T-helper 9 cell (primary cell): ENCODE data around the gene PRDM9.
"Not testable (repeated sequence)": the region's sequence is repeated elsewhere in the genome, so short reads cannot be mapped to it uniquely, and the experiment has no call there.

Source experiments
- DNase-seq: peaks from one replicate; pipeline ENCODE4 v3.0.0-alpha.2; 2020
- total RNA-seq, 2 donors: gene quantifications; one replicate each; lab custom pipeline; 2026; lab: John Stamatoyannopoulos, UW

Gene PRDM9
- total RNA-seq = 0 reads per million in 2 donors

- DNase-seq = no peak
Observed at GRCh38 chr5:23507278-23507685, at the start of gene PRDM9. PRDM9 (plus strand) TSS chr5:23507609; CDS start chr5:23509034, 1,425 bp downstream.

GRCh38 chr5:23457780-23458179 lies 49.6 kb upstream of the PRDM9 start:
- no peak for DNase-seq

- no peak for DNase-seq
Observed at GRCh38 chr5:23459214-23459613, 48.2 kb upstream of the PRDM9 start.

GRCh38 chr5:23461576-23461975 lies 45.8 kb upstream of the PRDM9 start:
- no peak for DNase-seq

GRCh38 chr5:23466401-23466912 lies 41.0 kb upstream of the PRDM9 start:
- DNase-seq = no peak

- no peak for DNase-seq
Observed at GRCh38 chr5:23468658-23469057, 38.8 kb upstream of the PRDM9 start.

GRCh38 chr5:23473915-23474314 lies 33.5 kb upstream of the PRDM9 start:
- no peak for DNase-seq

- DNase-seq = no peak
Observed at GRCh38 chr5:23474315-23474714, 33.1 kb upstream of the PRDM9 start.

- no peak for DNase-seq
Observed at GRCh38 chr5:23476580-23476979, 30.8 kb upstream of the PRDM9 start.

- no peak for DNase-seq
Observed at GRCh38 chr5:23482642-23483041, 24.8 kb upstream of the PRDM9 start.

GRCh38 chr5:23483090-23483489 lies 24.3 kb upstream of the PRDM9 start:
- DNase-seq = no peak

GRCh38 chr5:23484096-23484495 lies 23.3 kb upstream of the PRDM9 start:
- DNase-seq = no peak

GRCh38 chr5:23486227-23486626 lies 21.2 kb upstream of the PRDM9 start:
- not testable (repeated sequence) for DNase-seq

- no peak for DNase-seq
Observed at GRCh38 chr5:23490993-23491392, 16.4 kb upstream of the PRDM9 start.

GRCh38 chr5:23494558-23494957 lies 12.9 kb upstream of the PRDM9 start:
- no peak for DNase-seq

GRCh38 chr5:23496576-23496975 lies 10.8 kb upstream of the PRDM9 start:
- no peak for DNase-seq

- no peak for DNase-seq
Observed at GRCh38 chr5:23506329-23507236, 826 bp upstream of the PRDM9 start.

- not testable (repeated sequence) for DNase-seq
Observed at GRCh38 chr5:23510434-23510833, 3.0 kb downstream of the PRDM9 start.

- no peak for DNase-seq
Observed at GRCh38 chr5:23522553-23522952, 15.1 kb downstream of the PRDM9 start.

GRCh38 chr5:23523031-23523430 lies 15.6 kb downstream of the PRDM9 start:
- DNase-seq = no peak

- DNase-seq = no peak
Observed at GRCh38 chr5:23523998-23524397, 16.6 kb downstream of the PRDM9 start.

- DNase-seq = no peak
Observed at GRCh38 chr5:23525751-23526150, 18.3 kb downstream of the PRDM9 start.

GRCh38 chr5:23526616-23527015 lies 19.2 kb downstream of the PRDM9 start:
- DNase-seq = not testable (repeated sequence)

- DNase-seq = not testable (repeated sequence)
Observed at GRCh38 chr5:23527216-23527920, 20.0 kb downstream of the PRDM9 start.
